Measurements from ENCODE around the gene ARHGEF4. TPM values are rescaled to one million over a fixed set of nuclear protein-coding genes. Genes with fewer than 3 reads are reported as not detected.

ARHGEF4 gene
- total RNA-seq, 2 donors from 2014 or later = 2.8 to 6.5 TPM

GRCh38 chr2:130870779-130871178 lies 34.1 kb downstream of the ARHGEF4 start:
- H3K4me3 ChIP-seq = no peak overlapping the region
- H3K27ac ChIP-seq = no peak overlapping the region
- DNase-seq (ENCODE audit: low spot score) (no peak), ATAC-seq (ENCODE audit: insufficient number of reproducible peaks, low FRiP score, low read depth) (no peak)
- H3K4me1 ChIP-seq (ENCODE audit: control insufficient read depth in 1 of 2, low read depth in 2 of 2) = no peaks in the 10 kb centered on the region
- no peaks in the 10 kb centered on the region for H3K27me3 ChIP-seq (replicated peaks; ENCODE audit: insufficient read depth)
- H3K9me3 ChIP-seq = no peaks in the 10 kb centered on the region
- H3K36me3 ChIP-seq = no peaks in the 10 kb centered on the region
- no peak for TF ChIP-seq CTCF (IDR thresholded peaks at IDR 0.05)

- no peaks in the 10 kb centered on the region for H3K27me3 ChIP-seq (replicated peaks; ENCODE audit: insufficient read depth)
- DNase-seq (ENCODE audit: low spot score) = no peak
- no peak overlapping the region for H3K27ac ChIP-seq
- no peak for ATAC-seq (ENCODE audit: insufficient number of reproducible peaks, low FRiP score, low read depth)
- H3K9me3 ChIP-seq = no peaks in the 10 kb centered on the region
- no peaks in the 10 kb centered on the region for H3K36me3 ChIP-seq
- no peak for TF ChIP-seq CTCF (IDR thresholded peaks at IDR 0.05)
- H3K4me3 ChIP-seq = no peak overlapping the region
- no peaks in the 10 kb centered on the region for H3K4me1 ChIP-seq (ENCODE audit: control insufficient read depth in 1 of 2, low read depth in 2 of 2)
Observed at GRCh38 chr2:130871843-130872740, 35.4 kb downstream of the ARHGEF4 start.

- no peaks in the 10 kb centered on the region for H3K36me3 ChIP-seq
- ATAC-seq (ENCODE audit: insufficient number of reproducible peaks, low FRiP score, low read depth) (no peak), DNase-seq (ENCODE audit: low spot score) (no peak)
- no peak for TF ChIP-seq CTCF (IDR thresholded peaks at IDR 0.05)
- H3K9me3 ChIP-seq = no peaks in the 10 kb centered on the region
- H3K27ac ChIP-seq = no peak overlapping the region
- H3K4me1 ChIP-seq (ENCODE audit: control insufficient read depth in 1 of 2, low read depth in 2 of 2) = no peaks in the 10 kb centered on the region
- no peaks in the 10 kb centered on the region for H3K27me3 ChIP-seq (replicated peaks; ENCODE audit: insufficient read depth)
- H3K4me3 ChIP-seq = no peak overlapping the region
Observed at GRCh38 chr2:130872741-130873125, 36.0 kb downstream of the ARHGEF4 start.

GRCh38 chr2:130873700-130874346 lies 37.1 kb downstream of the ARHGEF4 start:
- Histone ChIP-seq H3K4me1 (ENCODE audit: control insufficient read depth in 1 of 2, low read depth in 2 of 2) (no peaks in the 10 kb centered on the region), H3K36me3 (no peaks in the 10 kb centered on the region), H3K27ac (no peak overlapping the region), H3K9me3 (no peaks in the 10 kb centered on the region), H3K4me3 (no peak overlapping the region), H3K27me3 (replicated peaks; ENCODE audit: insufficient read depth) (no peaks in the 10 kb centered on the region)
- peak; percentile 80 for ATAC-seq (ENCODE audit: insufficient number of reproducible peaks, low FRiP score, low read depth)
- peak; percentile 66 for TF ChIP-seq CTCF (IDR thresholded peaks at IDR 0.05)
- peak; percentile 44 for DNase-seq (ENCODE audit: low spot score)

GRCh38 chr2:130874512-130874911 lies 37.8 kb downstream of the ARHGEF4 start:
- ATAC-seq (ENCODE audit: insufficient number of reproducible peaks, low FRiP score, low read depth) (no peak), DNase-seq (ENCODE audit: low spot score) (no peak)
- no peak for TF ChIP-seq CTCF (IDR thresholded peaks at IDR 0.05)
- Histone ChIP-seq H3K4me1 (ENCODE audit: control insufficient read depth in 1 of 2, low read depth in 2 of 2) (no peaks in the 10 kb centered on the region), H3K27ac (no peak overlapping the region), H3K4me3 (no peak overlapping the region), H3K36me3 (no peaks in the 10 kb centered on the region), H3K27me3 (replicated peaks; ENCODE audit: insufficient read depth) (no peaks in the 10 kb centered on the region), H3K9me3 (no peaks in the 10 kb centered on the region)

Measured in thoracic aorta (tissue), 2 donors.